DOHH2 (cell line): ENCODE measurements around the gene CASP12.
A peak's percentile ranks its signal among the peaks of the same experiment; 100 is the strongest.

Experiments used
- H3F3A ChIP-seq: fragments of 200-600 bp; sonication (generic), shearing (Covaris generic); 2 replicates; pipeline ENCODE4 v1.6.0; 2016; ENCODE audit warnings: antibody characterized with exemption, mild to moderate bottlenecking; ENCODE audit not compliant: control insufficient read depth, insufficient read depth
- H3K27ac ChIP-seq: fragments of 200-600 bp; sonication (generic); 2 replicates; pipeline ENCODE4 v1.5.1; 2014; ENCODE audit warnings: low read depth, mild to moderate bottlenecking, low read length, moderate library complexity
- H3K27me3 ChIP-seq: fragments of 200-600 bp; sonication (generic); 2 replicates; pipeline ENCODE4 v1.6.1; 2014; ENCODE audit warnings: mild to moderate bottlenecking, low read length, mixed read lengths; ENCODE audit not compliant: control insufficient read depth
- H3K36me3 ChIP-seq: fragments of 200-600 bp; sonication (generic); 2 replicates; pipeline ENCODE4 v1.6.1; 2014; ENCODE audit warnings: mild to moderate bottlenecking, low read length, moderate library complexity, mixed read lengths; ENCODE audit not compliant: control insufficient read depth
- H3K4me1 ChIP-seq: fragments of 200-600 bp; sonication (generic); 2 replicates; pipeline ENCODE4 v1.6.1; 2014; ENCODE audit warnings: mild to moderate bottlenecking, low read length, mixed read lengths; ENCODE audit not compliant: control insufficient read depth
- H3K4me2 ChIP-seq: fragments of 200-600 bp; sonication (generic); 2 replicates; pipeline ENCODE4 v1.6.0; 2014; ENCODE audit warnings: mild to moderate bottlenecking, low read length, moderate library complexity
- H3K4me3 ChIP-seq: fragments of 200-600 bp; sonication (generic); 2 replicates; pipeline ENCODE4 v1.5.1; 2014; ENCODE audit warnings: mild to moderate bottlenecking, low read length, mixed read lengths
- H3K79me2 ChIP-seq: fragments of 200-600 bp; sonication (generic); 2 replicates; pipeline ENCODE4 v1.6.1; 2014; ENCODE audit warnings: mild to moderate bottlenecking, low read length, mixed read lengths; ENCODE audit not compliant: control insufficient read depth
- H3K9me2 ChIP-seq: fragments of 200-600 bp; sonication (generic); replicated peaks from 2 replicates; pipeline ENCODE4 v1.6.1; 2014; ENCODE audit warnings: mild to moderate bottlenecking, low read length, mixed read lengths; ENCODE audit not compliant: control insufficient read depth
- H3K9me3 ChIP-seq: fragments of 200-600 bp; sonication (generic); 2 replicates; pipeline ENCODE4 v1.6.1; 2014; ENCODE audit warnings: antibody characterized with exemption, low read length, mixed read lengths; ENCODE audit not compliant: control insufficient read depth, insufficient read depth
- H4K20me1 ChIP-seq: fragments of 200-600 bp; sonication (generic); 2 replicates; pipeline ENCODE4 v1.6.0; 2014; ENCODE audit warnings: low read depth, mild to moderate bottlenecking, antibody characterized with exemption, low read length, moderate library complexity; ENCODE audit not compliant: control insufficient read depth, insufficient read depth
- EZH2phosphoT487 ChIP-seq: fragments of 200-600 bp; sonication (generic); IDR thresholded peaks from 2 replicates; pipeline ENCODE4 v1.6.1; 2017; ENCODE audit warnings: borderline replicate concordance, mild to moderate bottlenecking, antibody characterized with exemption, low read length, moderate library complexity, mixed read lengths
- TF ChIP-seq, protein P1 (sequence below): fragments of 200-600 bp; sonication (generic); IDR thresholded peaks from one replicate; pipeline ENCODE4 v1.5.1; 2014; ENCODE audit warnings: antibody characterized with exemption, mild to moderate bottlenecking, low read depth, low read length; ENCODE audit not compliant: poor library complexity, severe bottlenecking

Gene CASP12

DNA sequence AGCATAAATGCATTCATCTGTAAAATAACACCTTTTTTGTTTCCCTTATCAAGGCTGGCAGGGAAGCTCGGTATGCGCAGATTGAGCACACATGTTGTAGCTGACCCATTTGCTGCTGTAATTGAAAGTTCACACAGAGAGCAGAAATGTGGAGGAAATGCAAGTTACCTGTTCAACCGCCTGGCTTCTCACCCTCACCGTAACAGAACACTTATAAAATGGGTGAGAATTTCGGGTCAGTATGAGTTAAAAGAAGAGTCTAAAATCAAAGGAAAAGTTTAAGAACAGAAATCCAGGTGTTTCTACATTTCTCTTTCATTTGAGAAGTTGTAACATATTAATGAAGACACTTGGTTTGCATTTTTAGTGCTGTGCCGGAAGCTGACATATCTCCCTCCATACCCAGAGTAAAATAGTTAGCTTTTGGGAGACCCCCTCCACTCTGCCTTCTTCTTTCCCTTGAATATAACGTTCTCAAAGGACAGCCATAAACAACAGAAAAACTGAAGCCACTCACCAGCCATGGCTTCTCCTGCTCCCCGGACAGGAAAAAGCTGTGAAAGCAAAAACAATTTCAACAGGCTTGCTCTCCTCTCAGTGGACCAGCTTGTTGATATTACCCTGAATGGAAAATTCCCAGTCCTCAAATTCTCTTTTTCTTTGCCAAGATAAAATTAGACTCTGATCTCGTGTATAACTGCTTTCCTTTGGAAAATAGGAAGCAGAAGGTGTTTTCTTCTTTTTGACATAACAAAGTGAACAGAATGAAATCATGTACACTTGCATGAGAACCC, at the start of gene CASP12:
Gene CASP12 (minus strand): TSS at position 570 of the 794 bp plus-strand sequence.
- Histone ChIP-seq H3K9me3 (no peaks in the 10 kb centered on the region), H3K4me2 (no peak within 1 kb of the TSS), H3K27ac (no peak within 1 kb of the TSS), H3K79me2 (no peaks in the 10 kb centered on the region), H3K36me3 (no peaks in the 10 kb centered on the region), H4K20me1 (no peaks in the 10 kb centered on the region), H3K4me3 (no peak within 1 kb of the TSS), H3K9me2 (no peaks in the 10 kb centered on the region), H3K27me3 (no peaks in the 10 kb centered on the region), H3F3A (no peaks in the 10 kb centered on the region), H3K4me1 (no peaks in the 10 kb centered on the region)
- TF ChIP-seq, protein P1, sequence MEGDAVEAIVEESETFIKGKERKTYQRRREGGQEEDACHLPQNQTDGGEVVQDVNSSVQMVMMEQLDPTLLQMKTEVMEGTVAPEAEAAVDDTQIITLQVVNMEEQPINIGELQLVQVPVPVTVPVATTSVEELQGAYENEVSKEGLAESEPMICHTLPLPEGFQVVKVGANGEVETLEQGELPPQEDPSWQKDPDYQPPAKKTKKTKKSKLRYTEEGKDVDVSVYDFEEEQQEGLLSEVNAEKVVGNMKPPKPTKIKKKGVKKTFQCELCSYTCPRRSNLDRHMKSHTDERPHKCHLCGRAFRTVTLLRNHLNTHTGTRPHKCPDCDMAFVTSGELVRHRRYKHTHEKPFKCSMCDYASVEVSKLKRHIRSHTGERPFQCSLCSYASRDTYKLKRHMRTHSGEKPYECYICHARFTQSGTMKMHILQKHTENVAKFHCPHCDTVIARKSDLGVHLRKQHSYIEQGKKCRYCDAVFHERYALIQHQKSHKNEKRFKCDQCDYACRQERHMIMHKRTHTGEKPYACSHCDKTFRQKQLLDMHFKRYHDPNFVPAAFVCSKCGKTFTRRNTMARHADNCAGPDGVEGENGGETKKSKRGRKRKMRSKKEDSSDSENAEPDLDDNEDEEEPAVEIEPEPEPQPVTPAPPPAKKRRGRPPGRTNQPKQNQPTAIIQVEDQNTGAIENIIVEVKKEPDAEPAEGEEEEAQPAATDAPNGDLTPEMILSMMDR, result no peak
- no peak for TF ChIP-seq EZH2phosphoT487

DNA sequence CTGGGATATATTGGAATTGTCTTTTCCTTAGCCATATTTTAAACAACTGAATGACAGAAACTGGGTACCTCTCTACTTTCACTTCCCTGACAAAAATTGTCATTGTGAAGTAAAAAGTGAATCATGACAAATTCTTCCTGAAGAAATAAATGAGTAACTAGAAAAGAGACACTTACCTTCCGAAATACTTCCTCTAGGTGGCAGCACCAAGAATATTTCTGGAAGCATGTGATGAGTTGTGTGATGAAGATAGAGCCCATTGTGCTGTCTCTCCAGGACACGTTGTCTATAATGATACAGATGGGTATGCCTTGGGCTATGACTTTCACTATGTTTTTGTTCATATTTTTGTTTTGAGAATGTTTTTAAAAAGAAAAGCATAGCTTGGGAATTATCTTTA, 48.6 kb upstream of the CASP12 start:
- no peaks in the 10 kb centered on the region for H3K36me3 ChIP-seq
- no peaks in the 10 kb centered on the region for H3K27me3 ChIP-seq
- H4K20me1 ChIP-seq, result no peaks in the 10 kb centered on the region
- no peaks in the 10 kb centered on the region for H3K9me3 ChIP-seq
- no peaks in the 10 kb centered on the region for H3K4me1 ChIP-seq
- TF ChIP-seq, protein P1, result peak; percentile 44
- no peak for TF ChIP-seq EZH2phosphoT487
- H3K79me2 ChIP-seq, result no peaks in the 10 kb centered on the region
- H3K9me2 ChIP-seq, result no peaks in the 10 kb centered on the region
- no peak overlapping the region for H3K4me2 ChIP-seq
- no peak overlapping the region for H3K4me3 ChIP-seq
- no peak overlapping the region for H3K27ac ChIP-seq
- H3F3A ChIP-seq, result no peaks in the 10 kb centered on the region

DNA sequence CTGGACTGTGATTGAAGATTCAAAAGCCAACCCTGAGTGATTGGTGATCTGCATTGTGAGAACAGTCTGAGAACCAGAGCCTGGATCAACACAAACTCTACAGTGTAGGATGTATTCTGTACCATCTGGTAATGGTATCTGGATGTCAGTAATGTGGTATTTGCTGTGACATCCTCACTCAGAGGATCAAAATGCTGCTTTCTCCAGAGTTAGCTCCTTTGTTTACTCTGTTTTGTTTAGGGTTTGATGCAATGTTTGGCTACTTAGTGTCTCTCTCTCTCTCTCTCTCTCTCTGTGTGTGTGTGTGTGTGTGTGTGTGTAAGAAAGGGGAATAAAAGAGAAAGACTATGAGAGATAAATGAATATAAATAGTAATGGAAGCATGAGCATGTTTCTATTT, 45.8 kb upstream of the CASP12 start:
- Histone ChIP-seq H3K4me2 (no peak overlapping the region), H3K36me3 (no peaks in the 10 kb centered on the region), H3K27ac (no peak overlapping the region), H4K20me1 (no peaks in the 10 kb centered on the region), H3K4me1 (no peaks in the 10 kb centered on the region), H3K79me2 (no peaks in the 10 kb centered on the region), H3K4me3 (no peak overlapping the region), H3K9me3 (no peaks in the 10 kb centered on the region), H3K9me2 (no peaks in the 10 kb centered on the region), H3K27me3 (no peaks in the 10 kb centered on the region), H3F3A (no peaks in the 10 kb centered on the region)
- TF ChIP-seq EZH2phosphoT487, result no peak

GRCh38 chr11:104943561-104943960, 45.3 kb upstream of the CASP12 start:
- Histone ChIP-seq H3F3A (no peaks in the 10 kb centered on the region), H3K27me3 (no peaks in the 10 kb centered on the region), H3K27ac (no peak overlapping the region), H3K79me2 (no peaks in the 10 kb centered on the region), H3K4me3 (no peak overlapping the region), H3K4me2 (no peak overlapping the region), H3K4me1 (no peaks in the 10 kb centered on the region), H3K9me2 (no peaks in the 10 kb centered on the region), H4K20me1 (no peaks in the 10 kb centered on the region), H3K9me3 (no peaks in the 10 kb centered on the region), H3K36me3 (no peaks in the 10 kb centered on the region)
- TF ChIP-seq, protein P1, result no peak
- TF ChIP-seq EZH2phosphoT487, result no peak
